Ishikawa (cell line): ENCODE measurements around the gene SLC35E2B.

Experiments
- CEBPB ChIP-seq: IDR thresholded peaks from 2 replicates; pipeline ENCODE4 v1.6.1; 2012
- CREB1 ChIP-seq: IDR thresholded peaks from 2 replicates; pipeline ENCODE4 v1.6.1; 2012; ENCODE audit warnings: low read depth
- EGR1 ChIP-seq: IDR thresholded peaks from 2 replicates; pipeline ENCODE4 v1.6.1; 2012
- EP300 ChIP-seq: IDR thresholded peaks from 2 replicates; pipeline ENCODE4 v1.6.1; 2012; ENCODE audit warnings: borderline replicate concordance
- FOXM1 ChIP-seq: IDR thresholded peaks from 2 replicates; pipeline ENCODE4 v1.6.1; 2012; ENCODE audit warnings: low read depth, borderline replicate concordance
- NFIC ChIP-seq: IDR thresholded peaks from 2 replicates; pipeline ENCODE4 v1.6.1; 2012
- RAD21 ChIP-seq: IDR thresholded peaks from 2 replicates; pipeline ENCODE4 v1.6.1; 2012; ENCODE audit warnings: low read depth
- TAF1 ChIP-seq: IDR thresholded peaks from 2 replicates; pipeline ENCODE4 v1.6.1; 2012; ENCODE audit warnings: low read depth, mild to moderate bottlenecking
- TCF12 ChIP-seq: IDR thresholded peaks from 2 replicates; pipeline ENCODE4 v1.6.1; 2012; ENCODE audit warnings: low read depth
- TEAD4 ChIP-seq: IDR thresholded peaks from 2 replicates; pipeline ENCODE4 v1.6.1; 2012
- YY1 ChIP-seq: IDR thresholded peaks from 2 replicates; pipeline ENCODE4 v1.6.1; 2012; ENCODE audit warnings: low read depth
- ZBTB7A ChIP-seq: IDR thresholded peaks from 2 replicates; pipeline ENCODE4 v1.6.1; 2012; ENCODE audit warnings: low read depth
- TF ChIP-seq, protein P1 (sequence below): IDR thresholded peaks from 2 replicates; pipeline ENCODE4 v1.6.1; 2012
- TF ChIP-seq, protein P2 (sequence below): IDR thresholded peaks from 2 replicates; pipeline ENCODE4 v1.6.1; 2012; ENCODE audit warnings: low read depth, mild to moderate bottlenecking
- TF ChIP-seq, protein P3 (sequence below): IDR thresholded peaks from 2 replicates; pipeline ENCODE4 v1.6.1; 2012

SLC35E2B gene

DNA sequence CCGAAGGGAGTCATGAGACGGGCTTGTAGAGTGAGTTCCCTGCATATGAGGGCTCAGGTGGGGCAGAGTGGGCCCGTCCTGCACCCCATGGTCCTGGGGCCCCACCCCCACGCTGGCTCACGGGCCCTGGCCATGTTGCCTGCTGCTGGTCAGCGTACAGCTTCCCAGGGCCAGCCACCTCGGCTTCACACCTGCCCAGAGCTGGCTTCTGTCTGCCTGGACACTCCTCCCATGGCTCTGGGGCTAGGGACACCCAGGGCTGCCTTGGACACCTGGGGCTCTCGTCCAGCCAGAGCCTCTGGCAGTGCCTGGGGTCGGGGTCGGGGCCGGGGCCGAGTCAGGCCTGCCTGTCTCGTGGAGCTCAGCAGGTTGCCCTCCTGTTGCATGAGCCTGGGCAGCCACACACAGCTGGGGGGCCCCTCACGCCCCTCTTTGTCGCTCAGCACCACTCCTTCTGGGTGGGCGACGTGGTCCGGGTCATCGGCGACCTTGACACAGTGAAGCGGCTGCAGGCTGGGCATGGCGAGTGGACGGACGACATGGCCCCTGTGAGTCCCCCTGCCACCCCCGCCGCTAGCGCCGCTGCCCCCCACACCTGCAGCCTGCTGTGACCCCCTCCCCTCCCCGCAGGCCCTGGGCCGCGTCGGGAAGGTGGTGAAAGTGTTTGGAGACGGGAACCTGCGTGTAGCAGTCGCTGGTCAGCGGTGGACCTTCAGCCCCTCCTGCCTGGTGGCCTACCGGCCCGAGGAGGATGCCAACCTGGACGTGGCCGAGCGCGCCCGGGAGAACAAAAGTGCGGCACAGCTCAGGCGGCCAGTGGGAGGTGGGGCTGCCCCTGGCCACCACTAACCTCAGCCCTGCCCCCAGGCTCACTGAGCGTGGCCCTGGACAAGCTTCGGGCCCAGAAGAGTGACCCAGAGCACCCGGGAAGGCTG, 66.1 kb downstream of the SLC35E2B start:
- TF ChIP-seq TEAD4 (no peak), CREB1 (no peak), ZBTB7A (no peak), CEBPB (no peak), EGR1 (no peak), TCF12 (no peak), FOXM1 (no peak), NFIC (no peak), RAD21 (no peak), TAF1 (no peak), YY1 (no peak), EP300 (no peak)
- TF ChIP-seq, protein P1, sequence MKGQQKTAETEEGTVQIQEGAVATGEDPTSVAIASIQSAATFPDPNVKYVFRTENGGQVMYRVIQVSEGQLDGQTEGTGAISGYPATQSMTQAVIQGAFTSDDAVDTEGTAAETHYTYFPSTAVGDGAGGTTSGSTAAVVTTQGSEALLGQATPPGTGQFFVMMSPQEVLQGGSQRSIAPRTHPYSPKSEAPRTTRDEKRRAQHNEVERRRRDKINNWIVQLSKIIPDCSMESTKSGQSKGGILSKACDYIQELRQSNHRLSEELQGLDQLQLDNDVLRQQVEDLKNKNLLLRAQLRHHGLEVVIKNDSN, result no peak
- TF ChIP-seq, protein P2, sequence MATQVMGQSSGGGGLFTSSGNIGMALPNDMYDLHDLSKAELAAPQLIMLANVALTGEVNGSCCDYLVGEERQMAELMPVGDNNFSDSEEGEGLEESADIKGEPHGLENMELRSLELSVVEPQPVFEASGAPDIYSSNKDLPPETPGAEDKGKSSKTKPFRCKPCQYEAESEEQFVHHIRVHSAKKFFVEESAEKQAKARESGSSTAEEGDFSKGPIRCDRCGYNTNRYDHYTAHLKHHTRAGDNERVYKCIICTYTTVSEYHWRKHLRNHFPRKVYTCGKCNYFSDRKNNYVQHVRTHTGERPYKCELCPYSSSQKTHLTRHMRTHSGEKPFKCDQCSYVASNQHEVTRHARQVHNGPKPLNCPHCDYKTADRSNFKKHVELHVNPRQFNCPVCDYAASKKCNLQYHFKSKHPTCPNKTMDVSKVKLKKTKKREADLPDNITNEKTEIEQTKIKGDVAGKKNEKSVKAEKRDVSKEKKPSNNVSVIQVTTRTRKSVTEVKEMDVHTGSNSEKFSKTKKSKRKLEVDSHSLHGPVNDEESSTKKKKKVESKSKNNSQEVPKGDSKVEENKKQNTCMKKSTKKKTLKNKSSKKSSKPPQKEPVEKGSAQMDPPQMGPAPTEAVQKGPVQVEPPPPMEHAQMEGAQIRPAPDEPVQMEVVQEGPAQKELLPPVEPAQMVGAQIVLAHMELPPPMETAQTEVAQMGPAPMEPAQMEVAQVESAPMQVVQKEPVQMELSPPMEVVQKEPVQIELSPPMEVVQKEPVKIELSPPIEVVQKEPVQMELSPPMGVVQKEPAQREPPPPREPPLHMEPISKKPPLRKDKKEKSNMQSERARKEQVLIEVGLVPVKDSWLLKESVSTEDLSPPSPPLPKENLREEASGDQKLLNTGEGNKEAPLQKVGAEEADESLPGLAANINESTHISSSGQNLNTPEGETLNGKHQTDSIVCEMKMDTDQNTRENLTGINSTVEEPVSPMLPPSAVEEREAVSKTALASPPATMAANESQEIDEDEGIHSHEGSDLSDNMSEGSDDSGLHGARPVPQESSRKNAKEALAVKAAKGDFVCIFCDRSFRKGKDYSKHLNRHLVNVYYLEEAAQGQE, result no peak
- TF ChIP-seq, protein P3, sequence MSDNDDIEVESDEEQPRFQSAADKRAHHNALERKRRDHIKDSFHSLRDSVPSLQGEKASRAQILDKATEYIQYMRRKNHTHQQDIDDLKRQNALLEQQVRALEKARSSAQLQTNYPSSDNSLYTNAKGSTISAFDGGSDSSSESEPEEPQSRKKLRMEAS, result no peak

DNA sequence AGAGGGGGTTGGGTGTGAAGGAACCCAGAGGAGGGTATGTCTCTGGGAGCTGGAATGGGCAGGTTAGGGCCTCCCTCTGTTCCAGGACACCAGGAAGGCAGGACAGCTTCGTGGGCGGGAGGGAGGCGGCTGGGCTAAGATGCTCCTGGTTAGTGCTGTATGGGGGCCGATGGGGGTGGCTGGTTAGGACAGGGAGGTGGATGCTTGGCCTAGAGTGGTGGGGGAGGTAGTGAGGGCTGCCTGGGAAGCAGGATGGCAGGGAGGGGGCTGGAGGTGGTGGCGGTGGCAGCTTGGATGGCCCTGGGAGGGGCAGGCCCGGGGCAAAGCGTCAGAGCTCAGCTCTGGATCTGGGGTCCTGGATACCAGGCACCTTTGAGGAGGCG, 66.8 kb downstream of the SLC35E2B start:
- TF ChIP-seq, protein P3, result no peak
- TF ChIP-seq CREB1, result no peak
- TF ChIP-seq ZBTB7A, result no peak
- TF ChIP-seq TEAD4, result no peak
- TF ChIP-seq EP300, result no peak
- TF ChIP-seq, protein P1, result no peak
- no peak for TF ChIP-seq CEBPB
- TF ChIP-seq, protein P2, result no peak
- TF ChIP-seq TCF12, result no peak

DNA sequence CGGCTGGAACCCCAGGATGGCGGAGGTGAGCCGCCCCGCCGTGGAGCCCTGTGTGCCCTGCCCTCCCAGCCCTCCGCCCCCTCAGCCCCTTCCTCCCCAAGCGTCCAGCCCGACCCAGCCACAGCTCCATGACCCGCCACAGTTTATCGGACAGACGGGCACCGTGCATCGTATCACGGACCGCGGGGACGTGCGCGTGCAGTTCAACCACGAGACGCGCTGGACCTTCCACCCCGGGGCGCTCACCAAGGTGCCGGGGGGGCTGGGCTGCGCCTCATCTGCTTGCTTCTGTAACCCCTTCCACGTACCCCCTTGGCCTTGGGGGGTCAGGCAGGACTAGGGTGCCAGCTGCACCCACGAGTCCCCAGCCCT, 67.2 kb downstream of the SLC35E2B start:
- TF ChIP-seq, protein P3, result no peak
- TF ChIP-seq CREB1 (no peak), FOXM1 (no peak), TEAD4 (no peak), YY1 (no peak), CEBPB (no peak), NFIC (no peak), TCF12 (no peak), ZBTB7A (no peak), EP300 (no peak)
- TF ChIP-seq, protein P2, result no peak
- TF ChIP-seq, protein P1, result no peak
